ENCODE data around the gene FES.
"Not testable (repeated sequence)": the region's sequence is repeated elsewhere in the genome, so short reads cannot be mapped to it uniquely, and the experiment has no call there.

The FES gene

GRCh38 chr15:90893175-90894090, 9.1 kb downstream of the FES start:
- DNase-seq: peak; percentile 42
- peak overlapping the region; percentile 33 for H2AFZ ChIP-seq (ENCODE audit: low read depth, low read length)

GRCh38 chr15:90895571-90896117, 11.3 kb downstream of the FES start:
- TF ChIP-seq EZH2 (IDR thresholded peaks at IDR 0.05; ENCODE audit: borderline replicate concordance, low read depth, low read length, severe bottlenecking) (no peak), CTCF (IDR thresholded peaks at IDR 0.05; ENCODE audit: borderline replicate concordance, extremely low read depth, low read length, poor library complexity, severe bottlenecking) (peak; percentile 31)
- Histone ChIP-seq H3K27me3 (ENCODE audit: insufficient read depth, low read length, poor library complexity) (no peaks in the 10 kb centered on the region), H3K27ac (ENCODE audit: low read length) (no peak overlapping the region), H3K9me3 (ENCODE audit: insufficient read depth, low read length, severe bottlenecking) (no peaks in the 10 kb centered on the region), H3K4me2 (ENCODE audit: insufficient read depth, low read length) (no peak overlapping the region), H3K79me2 (ENCODE audit: insufficient read depth, low read length) (no peaks in the 10 kb centered on the region), H3K4me1 (ENCODE audit: insufficient read depth, low read length) (peaks cover 6% of the 10 kb centered on the region; the same call in 1 of the 2 replicates), H3K9ac (ENCODE audit: low read depth, low read length) (no peak overlapping the region), H4K20me1 (ENCODE audit: insufficient read depth, low read length) (no peaks in the 10 kb centered on the region), H3K4me3 (ENCODE audit: low read depth in 1 of 2, low read length in 2 of 2) (no peak overlapping the region), H3K36me3 (ENCODE audit: insufficient read depth, low read length) (no peaks in the 10 kb centered on the region), H2AFZ (ENCODE audit: low read depth, low read length) (no peak overlapping the region)
- ATAC-seq (ENCODE audit: insufficient read depth, low read depth) (peak; percentile 47; the same call in 1 of the 3 replicates), DNase-seq (peak; percentile 15)

More at GRCh38 chr15:90893175-90894090, 9.1 kb downstream of the FES start:
- H3K4me1 ChIP-seq (ENCODE audit: insufficient read depth, low read length): peaks cover 22% of the 10 kb centered on the region
- ATAC-seq (ENCODE audit: insufficient read depth, low read depth): peak; percentile 37; the same call in 1 of the 3 replicates
- no peaks in the 10 kb centered on the region for H4K20me1 ChIP-seq (ENCODE audit: insufficient read depth, low read length)
- no peaks in the 10 kb centered on the region for H3K27me3 ChIP-seq (ENCODE audit: insufficient read depth, low read length, poor library complexity)
- H3K4me3 ChIP-seq (ENCODE audit: low read depth in 1 of 2, low read length in 2 of 2): no peak overlapping the region; a peak in 1 of 4 replicates
- H3K27ac ChIP-seq (ENCODE audit: low read length): no peak overlapping the region
- H3K4me2 ChIP-seq (ENCODE audit: insufficient read depth, low read length): peak overlapping the region; percentile 36; the same call in 1 of the 2 replicates
- H3K9me3 ChIP-seq (ENCODE audit: insufficient read depth, low read length, severe bottlenecking): no peaks in the 10 kb centered on the region
- no peaks in the 10 kb centered on the region for H3K36me3 ChIP-seq (ENCODE audit: insufficient read depth, low read length)
- no peaks in the 10 kb centered on the region for H3K79me2 ChIP-seq (ENCODE audit: insufficient read depth, low read length)
- H3K9ac ChIP-seq (ENCODE audit: low read depth, low read length): no peak overlapping the region
- TF ChIP-seq CTCF (IDR thresholded peaks at IDR 0.05; ENCODE audit: borderline replicate concordance, extremely low read depth, low read length, poor library complexity, severe bottlenecking): peak; percentile 61
- no peak for TF ChIP-seq EZH2 (IDR thresholded peaks at IDR 0.05; ENCODE audit: borderline replicate concordance, low read depth, low read length, severe bottlenecking)

- H4K20me1 ChIP-seq (ENCODE audit: insufficient read depth, low read length); H3K4me2 ChIP-seq (ENCODE audit: insufficient read depth, low read length); DNase-seq; H2AFZ ChIP-seq (ENCODE audit: low read depth, low read length); H3K79me2 ChIP-seq (ENCODE audit: insufficient read depth, low read length); H3K9ac ChIP-seq (ENCODE audit: low read depth, low read length); ATAC-seq (ENCODE audit: insufficient read depth, low read depth); H3K9me3 ChIP-seq (ENCODE audit: insufficient read depth, low read length, severe bottlenecking); H3K27ac ChIP-seq (ENCODE audit: low read length); H3K36me3 ChIP-seq (ENCODE audit: insufficient read depth, low read length); H3K27me3 ChIP-seq (ENCODE audit: insufficient read depth, low read length, poor library complexity); H3K4me3 ChIP-seq (ENCODE audit: low read depth in 1 of 2, low read length in 2 of 2): not testable (repeated sequence)
- peaks cover 17% of the 10 kb centered on the region for H3K4me1 ChIP-seq (ENCODE audit: insufficient read depth, low read length)
These were observed 12.9 kb downstream of the FES start for GRCh38 chr15:90897131-90897655.
